ENCODE results near the gene MSH2.
"Not testable (repeated sequence)": the region's sequence is repeated elsewhere in the genome, so short reads cannot be mapped to it uniquely, and the experiment has no call there.

Gene MSH2

GRCh38 chr2:47452761-47453160 lies 49.8 kb downstream of the MSH2 start:
- Histone ChIP-seq H3K9ac (ENCODE audit: low read depth, low read length) (no peak overlapping the region), H2AFZ (ENCODE audit: low read depth, low read length) (no peak overlapping the region), H3K9me3 (ENCODE audit: insufficient read depth, low read length, severe bottlenecking) (no peaks in the 10 kb centered on the region), H3K4me1 (ENCODE audit: insufficient read depth, low read length) (no peaks in the 10 kb centered on the region), H3K36me3 (ENCODE audit: insufficient read depth, low read length) (peaks cover 61% of the 10 kb centered on the region), H3K4me3 (ENCODE audit: low read depth in 1 of 2, low read length in 2 of 2) (no peak overlapping the region), H3K27me3 (ENCODE audit: insufficient read depth, low read length, poor library complexity) (no peaks in the 10 kb centered on the region), H4K20me1 (ENCODE audit: insufficient read depth, low read length) (peaks cover 3% of the 10 kb centered on the region; the same call in 1 of the 2 replicates), H3K4me2 (ENCODE audit: insufficient read depth, low read length) (no peak overlapping the region), H3K27ac (ENCODE audit: low read length) (no peak overlapping the region), H3K79me2 (ENCODE audit: insufficient read depth, low read length) (peaks cover 8% of the 10 kb centered on the region; the same call in 1 of the 2 replicates)
- TF ChIP-seq CTCF (IDR thresholded peaks at IDR 0.05; ENCODE audit: borderline replicate concordance, extremely low read depth, low read length, poor library complexity, severe bottlenecking), result no peak
- TF ChIP-seq EZH2 (IDR thresholded peaks at IDR 0.05; ENCODE audit: borderline replicate concordance, low read depth, low read length, severe bottlenecking), result no peak
- ATAC-seq (ENCODE audit: insufficient read depth, low read depth) (no peak), DNase-seq (no peak)

- not testable (repeated sequence) for H3K4me2 ChIP-seq (ENCODE audit: insufficient read depth, low read length); H3K27ac ChIP-seq (ENCODE audit: low read length); H3K9ac ChIP-seq (ENCODE audit: low read depth, low read length); DNase-seq; ATAC-seq (ENCODE audit: insufficient read depth, low read depth); H3K4me1 ChIP-seq (ENCODE audit: insufficient read depth, low read length); H3K9me3 ChIP-seq (ENCODE audit: insufficient read depth, low read length, severe bottlenecking); H3K27me3 ChIP-seq (ENCODE audit: insufficient read depth, low read length, poor library complexity); H3K79me2 ChIP-seq (ENCODE audit: insufficient read depth, low read length); H3K4me3 ChIP-seq (ENCODE audit: low read depth in 1 of 2, low read length in 2 of 2); H2AFZ ChIP-seq (ENCODE audit: low read depth, low read length); H4K20me1 ChIP-seq (ENCODE audit: insufficient read depth, low read length)
- peaks cover 48% of the 10 kb centered on the region for H3K36me3 ChIP-seq (ENCODE audit: insufficient read depth, low read length)
These were observed 51.9 kb downstream of the MSH2 start for GRCh38 chr2:47454818-47455217.

- H3K9ac ChIP-seq (ENCODE audit: low read depth, low read length), result no peak overlapping the region
- no peaks in the 10 kb centered on the region for H3K9me3 ChIP-seq (ENCODE audit: insufficient read depth, low read length, severe bottlenecking)
- no peaks in the 10 kb centered on the region for H3K27me3 ChIP-seq (ENCODE audit: insufficient read depth, low read length, poor library complexity)
- no peak overlapping the region for H3K4me2 ChIP-seq (ENCODE audit: insufficient read depth, low read length)
- no peaks in the 10 kb centered on the region for H3K4me1 ChIP-seq (ENCODE audit: insufficient read depth, low read length)
- DNase-seq (no peak), ATAC-seq (ENCODE audit: insufficient read depth, low read depth) (no peak)
- no peaks in the 10 kb centered on the region for H3K79me2 ChIP-seq (ENCODE audit: insufficient read depth, low read length)
- peaks cover 51% of the 10 kb centered on the region for H3K36me3 ChIP-seq (ENCODE audit: insufficient read depth, low read length)
- TF ChIP-seq EZH2 (IDR thresholded peaks at IDR 0.05; ENCODE audit: borderline replicate concordance, low read depth, low read length, severe bottlenecking) (no peak), CTCF (IDR thresholded peaks at IDR 0.05; ENCODE audit: borderline replicate concordance, extremely low read depth, low read length, poor library complexity, severe bottlenecking) (no peak)
- no peak overlapping the region for H2AFZ ChIP-seq (ENCODE audit: low read depth, low read length)
- H3K4me3 ChIP-seq (ENCODE audit: low read depth in 1 of 2, low read length in 2 of 2), result no peak overlapping the region
- no peaks in the 10 kb centered on the region; the same call in 1 of the 2 replicates for H4K20me1 ChIP-seq (ENCODE audit: insufficient read depth, low read length)
- H3K27ac ChIP-seq (ENCODE audit: low read length), result no peak overlapping the region
These were observed 52.5 kb downstream of the MSH2 start for GRCh38 chr2:47455411-47455810.

GRCh38 chr2:47456851-47457250 lies 53.9 kb downstream of the MSH2 start:
- Histone ChIP-seq H4K20me1 (ENCODE audit: insufficient read depth, low read length) (no peaks in the 10 kb centered on the region; the same call in 1 of the 2 replicates), H3K9ac (ENCODE audit: low read depth, low read length) (no peak overlapping the region), H3K27ac (ENCODE audit: low read length) (no peak overlapping the region), H3K27me3 (ENCODE audit: insufficient read depth, low read length, poor library complexity) (no peaks in the 10 kb centered on the region), H3K36me3 (ENCODE audit: insufficient read depth, low read length) (peaks cover 48% of the 10 kb centered on the region), H3K4me2 (ENCODE audit: insufficient read depth, low read length) (no peak overlapping the region), H3K4me3 (ENCODE audit: low read depth in 1 of 2, low read length in 2 of 2) (no peak overlapping the region), H2AFZ (ENCODE audit: low read depth, low read length) (no peak overlapping the region), H3K79me2 (ENCODE audit: insufficient read depth, low read length) (no peaks in the 10 kb centered on the region; the same call in 1 of the 2 replicates), H3K9me3 (ENCODE audit: insufficient read depth, low read length, severe bottlenecking) (no peaks in the 10 kb centered on the region), H3K4me1 (ENCODE audit: insufficient read depth, low read length) (no peaks in the 10 kb centered on the region)
- TF ChIP-seq CTCF (IDR thresholded peaks at IDR 0.05; ENCODE audit: borderline replicate concordance, extremely low read depth, low read length, poor library complexity, severe bottlenecking) (no peak), EZH2 (IDR thresholded peaks at IDR 0.05; ENCODE audit: borderline replicate concordance, low read depth, low read length, severe bottlenecking) (no peak)
- no peak for ATAC-seq (ENCODE audit: insufficient read depth, low read depth)
- no peak for DNase-seq

All from DND-41 (cell line).